HEK293 (cell line): Measurements from ENCODE around the gene TIAL1.

Source experiments
- CTCF ChIA-PET: fragments of 350-600 bp; formaldehyde crosslinking; extraction: SDS; loops from one replicate; lab custom pipeline; 2021; ENCODE audit warnings: antibody characterized with exemption; lab: Yijun Ruan, JAX
- POLR2A ChIA-PET: fragments of 300-600 bp; formaldehyde crosslinking; extraction: SDS; loops from one replicate; lab custom pipeline; 2020; ENCODE audit warnings: antibody characterized with exemption, inconsistent platforms; lab: Yijun Ruan, JAX
- H3K27ac ChIP-seq: fragments of 200-500 bp; sonication (Bioruptor generic); 2 replicates; pipeline ENCODE4 v1.5.1; 2014; ENCODE audit warnings: low read depth, low read length, control low read depth, inconsistent platforms; ENCODE audit errors: extremely low read depth
- H3K36me3 ChIP-seq, 2 experiments: fragments of 200-500 bp in 1 of 2; sonication (Bioruptor generic) in 1 of 2; 1 replicate in 1 of 2; 2 replicates in 1 of 2; pipeline ENCODE4 v1.5.1; 2014 to 2017; ENCODE audit warnings: inconsistent platforms in 2 of 2, low read length in 2 of 2; ENCODE audit not compliant: control insufficient read depth in 2 of 2, insufficient read depth in 1 of 2
- H3K4me1 ChIP-seq: fragments of 200-500 bp; sonication (Bioruptor generic); 2 replicates; pipeline ENCODE4 v1.5.1; 2014; ENCODE audit warnings: mild to moderate bottlenecking, low read length, inconsistent platforms; ENCODE audit not compliant: control insufficient read depth, insufficient read depth
- H3K4me3 ChIP-seq: 2 replicates; pipeline ENCODE4 v1.5.1; 2011; ENCODE audit warnings: low read depth, mild to moderate bottlenecking, control low read depth, low read length, moderate library complexity
- H3K9me3 ChIP-seq: fragments of 200-500 bp; sonication (Bioruptor generic); 2 replicates; pipeline ENCODE4 v1.5.1; 2014; ENCODE audit warnings: low read depth, low read length, inconsistent platforms; ENCODE audit not compliant: control insufficient read depth, insufficient read depth
- HOXA7 ChIP-seq: sonication (generic); formaldehyde crosslinking; IDR thresholded peaks from 2 replicates; pipeline ENCODE4 v1.8.1; 2022; ENCODE audit warnings: missing genetic modification reagents, borderline replicate concordance
- KLF17 ChIP-seq: fragments of 450-650 bp; formaldehyde crosslinking; IDR thresholded peaks from 2 replicates; pipeline ENCODE4 v1.5.1; 2016; ENCODE audit warnings: missing biosample characterization, missing genetic modification characterization
- KLF7 ChIP-seq: fragments of 450-650 bp; formaldehyde crosslinking; IDR thresholded peaks from 2 replicates; pipeline ENCODE4 v1.5.1; 2016; ENCODE audit warnings: missing biosample characterization, missing genetic modification characterization, borderline replicate concordance
- KLF9 ChIP-seq: fragments of 450-650 bp; formaldehyde crosslinking; IDR thresholded peaks from 2 replicates; pipeline ENCODE4 v1.5.1; 2016; ENCODE audit warnings: missing biosample characterization, missing genetic modification characterization, low read depth
- PRDM6 ChIP-seq: fragments of 450-650 bp; formaldehyde crosslinking; IDR thresholded peaks from 2 replicates; pipeline ENCODE4 v1.5.1; 2017; ENCODE audit warnings: missing biosample characterization, missing genetic modification characterization
- YY2 ChIP-seq: fragments of 450-650 bp; formaldehyde crosslinking; IDR thresholded peaks from 2 replicates; pipeline ENCODE4 v1.5.1; 2016; ENCODE audit warnings: missing biosample characterization, missing genetic modification characterization
- ZNF140 ChIP-seq: fragments of 450-650 bp; formaldehyde crosslinking; IDR thresholded peaks from 2 replicates; pipeline ENCODE4 v1.5.1; 2016; ENCODE audit warnings: missing biosample characterization, missing genetic modification characterization
- ZNF146 ChIP-seq: fragments of 450-650 bp; formaldehyde crosslinking; IDR thresholded peaks from 2 replicates; pipeline ENCODE4 v1.5.1; 2016; ENCODE audit warnings: missing biosample characterization, missing genetic modification characterization
- ZNF155 ChIP-seq: fragments of 450-650 bp; formaldehyde crosslinking; IDR thresholded peaks from 2 replicates; pipeline ENCODE4 v1.5.1; 2016; ENCODE audit warnings: missing biosample characterization, missing genetic modification characterization
- ZNF280C ChIP-seq: fragments of 450-650 bp; formaldehyde crosslinking; IDR thresholded peaks from 2 replicates; pipeline ENCODE4 v1.5.1; 2016; ENCODE audit warnings: missing biosample characterization, missing genetic modification characterization
- ZNF292 ChIP-seq: fragments of 450-650 bp; formaldehyde crosslinking; IDR thresholded peaks from 2 replicates; pipeline ENCODE4 v1.5.1; 2016; ENCODE audit warnings: low read depth, missing biosample characterization, missing genetic modification characterization, borderline replicate concordance
- ZNF341 ChIP-seq: fragments of 450-650 bp; formaldehyde crosslinking; IDR thresholded peaks from 2 replicates; pipeline ENCODE4; 2016; ENCODE audit warnings: low read depth, missing biosample characterization, missing genetic modification characterization
- ZNF404 ChIP-seq: fragments of 450-650 bp; formaldehyde crosslinking; IDR thresholded peaks from 2 replicates; pipeline ENCODE4 v1.5.1; 2017; ENCODE audit warnings: missing biosample characterization, missing genetic modification characterization
- ZNF449 ChIP-seq: fragments of 450-650 bp; formaldehyde crosslinking; IDR thresholded peaks from 2 replicates; pipeline ENCODE4 v1.5.1; 2017; ENCODE audit warnings: missing biosample characterization, mild to moderate bottlenecking, missing genetic modification characterization, moderate library complexity
- ZNF48 ChIP-seq: fragments of 450-650 bp; formaldehyde crosslinking; IDR thresholded peaks from 2 replicates; pipeline ENCODE4 v1.5.1; 2016; ENCODE audit warnings: missing biosample characterization, missing genetic modification characterization
- ZNF514 ChIP-seq: fragments of 450-650 bp; formaldehyde crosslinking; IDR thresholded peaks from 2 replicates; pipeline ENCODE4 v1.5.1; 2016; ENCODE audit warnings: missing biosample characterization, missing genetic modification characterization
- ZNF518A ChIP-seq: fragments of 450-650 bp; formaldehyde crosslinking; conservative IDR thresholded peaks from 2 replicates; pipeline ENCODE4 v1.5.1; 2016; ENCODE audit warnings: low read depth, missing biosample characterization, missing genetic modification characterization
- ZNF529 ChIP-seq: fragments of 450-650 bp; formaldehyde crosslinking; IDR thresholded peaks from 2 replicates; pipeline ENCODE4 v1.5.1; 2017; ENCODE audit warnings: missing genetic modification characterization, missing biosample characterization; ENCODE audit not compliant: insufficient replicate concordance
- ZNF704 ChIP-seq: fragments of 450-650 bp; formaldehyde crosslinking; IDR thresholded peaks from 2 replicates; pipeline ENCODE4 v1.5.1; 2016; ENCODE audit warnings: missing biosample characterization, missing genetic modification characterization
- ZNF747 ChIP-seq: fragments of 450-650 bp; formaldehyde crosslinking; IDR thresholded peaks from 2 replicates; pipeline ENCODE4 v1.5.1; 2016; ENCODE audit warnings: missing biosample characterization, missing genetic modification characterization
- ZNF791 ChIP-seq: fragments of 450-650 bp; formaldehyde crosslinking; IDR thresholded peaks from 2 replicates; pipeline ENCODE4 v1.5.1; 2016; ENCODE audit warnings: missing biosample characterization, missing genetic modification characterization
- ZNF792 ChIP-seq: fragments of 450-650 bp; formaldehyde crosslinking; IDR thresholded peaks from 2 replicates; pipeline ENCODE4 v1.5.1; 2016; ENCODE audit warnings: missing biosample characterization, missing genetic modification characterization

TIAL1 gene

GRCh38 chr10:119542988-119543813 is 53.6 kb downstream of the TIAL1 start (continued):
- no peak for TF ChIP-seq ZNF518A (tag by site-specific recombination)
- no peak for TF ChIP-seq ZNF529 (tag by site-specific recombination)
- no peak for TF ChIP-seq ZNF341 (tag by site-specific recombination)
- TF ChIP-seq KLF7 = no peak; the same call in 1 of the 2 replicates
- no peak for TF ChIP-seq ZNF280C (tag by site-specific recombination)
- no peak for TF ChIP-seq ZNF292 (tag by site-specific recombination)
- TF ChIP-seq ZNF792 (tag by site-specific recombination) = no peak
- no peak for TF ChIP-seq YY2 (tag by site-specific recombination)
- TF ChIP-seq ZNF404 = no peak
- TF ChIP-seq ZNF791 (tag by site-specific recombination) = no peak

GRCh38 chr10:119542357-119542987 is 54.3 kb downstream of the TIAL1 start, which contains the start of gene RGS10:
Gene RGS10 (minus strand): TSS chr10:119542719. CDS start chr10:119542638, 81 bp downstream.
- Histone ChIP-seq H3K36me3 (no peaks in the 10 kb centered on the region), H3K4me1 (peaks cover 8% of the 10 kb centered on the region), H3K4me3 (peak within 1 kb of the TSS; percentile 63), H3K9me3 (no peaks in the 10 kb centered on the region), H3K27ac (peak within 1 kb of the TSS; percentile 82; the same call in 1 of the 2 replicates)
- POLR2A ChIA-PET = interaction anchor here (0.6 to 2.4 kb wide), 18 partner anchors 9 to 335 kb away, joined by 3 to 12 read pairs (median 5); partner anchors contain the start of genes GRK5 and TIAL1
- CTCF ChIA-PET = interaction anchor here (0.8 to 1.0 kb wide), 2 partner anchors 9 to 16 kb away, joined by 3 to 6 read pairs; no protein-coding TSS in a partner anchor
- no peak for TF ChIP-seq ZNF514 (tag by site-specific recombination)
- TF ChIP-seq ZNF704 = no peak
- no peak for TF ChIP-seq ZNF155
- TF ChIP-seq ZNF146 = no peak
- TF ChIP-seq ZNF791 (tag by site-specific recombination) = no peak
- TF ChIP-seq KLF17 (tag by site-specific recombination) = 0 out of 2 replicates have a peak, but pooled peaks have one; percentile 17
- TF ChIP-seq ZNF747 (tag by site-specific recombination) = no peak
- TF ChIP-seq ZNF449 = peak; percentile 64; the same call in 1 of the 2 replicates
- no peak; the same call in 1 of the 2 replicates for TF ChIP-seq KLF9 (tag by site-specific recombination)
- TF ChIP-seq HOXA7 (CRISPR knock-in tag) = no peak
- no peak for TF ChIP-seq ZNF48
- no peak for TF ChIP-seq ZNF140 (tag by site-specific recombination)
- TF ChIP-seq PRDM6 = no peak
